ENCODE results near the gene PHAF1. TPM values are rescaled to one million over a fixed set of nuclear protein-coding genes. Genes with fewer than 3 reads are reported as not detected.

Gene PHAF1
- total RNA-seq, 2 donors from 2014 or later: 10.3 TPM

GRCh38 chr16:67196881-67197280 lies 87.1 kb downstream of the PHAF1 start:
- H3K4me3 ChIP-seq: no peak overlapping the region
- DNase-seq (ENCODE audit: low spot score): no peak
- H3K27ac ChIP-seq: no peak overlapping the region
- H3K9me3 ChIP-seq: no peaks in the 10 kb centered on the region
- peaks cover 0 to 38% of the 10 kb centered on the region in 2 donors for H3K4me1 ChIP-seq
- H3K27me3 ChIP-seq: no peaks in the 10 kb centered on the region
- no peak for TF ChIP-seq CTCF (IDR thresholded peaks at IDR 0.05)
- H3K36me3 ChIP-seq: peaks cover 50% of the 10 kb centered on the region

GRCh38 chr16:67197704-67198103 lies 88.0 kb downstream of the PHAF1 start:
- H3K4me1 ChIP-seq: peaks cover 0 to 36% of the 10 kb centered on the region in 2 donors
- DNase-seq (ENCODE audit: low spot score): no peak
- H3K27me3 ChIP-seq: no peaks in the 10 kb centered on the region
- H3K36me3 ChIP-seq: peaks cover 50% of the 10 kb centered on the region
- TF ChIP-seq CTCF (IDR thresholded peaks at IDR 0.05): no peak
- H3K4me3 ChIP-seq: no peak overlapping the region
- H3K27ac ChIP-seq: no peak overlapping the region
- no peaks in the 10 kb centered on the region for H3K9me3 ChIP-seq

Other genes with a start within 250 kb of the PHAF1 start
- gene PDP2, start 229.4 kb upstream of the PHAF1 start, total RNA-seq: 1 to 10 TPM; 1.7 to 3.4 TPM
- 1 to 10 TPM in 1 of 2 donors, under 1 TPM in 1; 0.79 to 1.4 TPM for gene CDH16, start 191.1 kb upstream of the PHAF1 start, total RNA-seq
- gene RRAD, start 184.4 kb upstream of the PHAF1 start, total RNA-seq: 100 to 1,000 TPM; 173 to 266 TPM
- gene CIAO2B, start 175.5 kb upstream of the PHAF1 start, total RNA-seq: 100 to 1,000 TPM in 1 of 2 donors, 10 to 100 TPM in 1; 75.3 to 118 TPM
- gene CES2, start 174.4 kb upstream of the PHAF1 start, total RNA-seq: 10 to 100 TPM; 33.1 to 51.4 TPM
- gene CES3, start 148.7 kb upstream of the PHAF1 start, total RNA-seq: under 1 TPM; 0.16 to 0.89 TPM
- gene CES4A, start 121.4 kb upstream of the PHAF1 start, total RNA-seq: 10 to 100 TPM in 1 of 2 donors, 1 to 10 TPM in 1; 7.8 to 20.6 TPM
- gene CBFB, start 80.8 kb upstream of the PHAF1 start, total RNA-seq: 10 to 100 TPM; 25.7 to 49.3 TPM
- gene B3GNT9, start 41.1 kb downstream of the PHAF1 start, total RNA-seq: 10 to 100 TPM; 12.2 to 31.6 TPM
- 10 to 100 TPM; 12.8 to 16.1 TPM for gene TRADD, start 50.0 kb downstream of the PHAF1 start, total RNA-seq
- 10 to 100 TPM in 1 of 2 donors, 1 to 10 TPM in 1; 9.5 to 11.6 TPM for gene FBXL8, start 50.0 kb downstream of the PHAF1 start, total RNA-seq
- gene HSF4, start 54.8 kb downstream of the PHAF1 start, total RNA-seq: 100 to 1,000 TPM in 1 of 2 donors, 10 to 100 TPM in 1; 15.3 to 157 TPM
- gene NOL3, start 60.6 kb downstream of the PHAF1 start, total RNA-seq: 100 to 1,000 TPM in 1 of 2 donors, 10 to 100 TPM in 1; 87.5 to 103 TPM
- gene MATCAP1, start 74.0 kb downstream of the PHAF1 start, total RNA-seq: 1 to 10 TPM; 4.2 to 7.8 TPM
- 1 to 10 TPM; 2.2 to 2.5 TPM for gene EXOC3L1, start 80.2 kb downstream of the PHAF1 start, total RNA-seq
- gene E2F4, start 82.2 kb downstream of the PHAF1 start, total RNA-seq: 10 to 100 TPM; 53.8 to 70.3 TPM
- gene ELMO3, start 89.2 kb downstream of the PHAF1 start, total RNA-seq: 1 to 10 TPM in 1 of 2 donors, under 1 TPM in 1; 0.37 to 2.2 TPM
- 10 to 100 TPM; 16.9 to 27.8 TPM for gene TMEM208, start 117.2 kb downstream of the PHAF1 start, total RNA-seq
- gene FHOD1, start 137.5 kb downstream of the PHAF1 start, total RNA-seq: 10 to 100 TPM in 1 of 2 donors, 1 to 10 TPM in 1; 5.3 to 11.6 TPM
- gene SLC9A5, start 139.0 kb downstream of the PHAF1 start, total RNA-seq: 1 to 10 TPM; 1.5 to 2.4 TPM
- 1 to 10 TPM; 1.1 to 3.9 TPM for gene PLEKHG4, start 169.6 kb downstream of the PHAF1 start, total RNA-seq
- gene KCTD19, start 216.8 kb downstream of the PHAF1 start, total RNA-seq: under 1 TPM in 1 of 2 donors, not detected in 1; 0.08 TPM
- gene LRRC36, start 216.9 kb downstream of the PHAF1 start, total RNA-seq: under 1 TPM; 0.33 to 0.43 TPM

Data from right atrium auricular region (tissue), 2 donors.